Measurements from ENCODE around the gene PAPPA.

The PAPPA gene

GRCh38 chr9:116223926-116224325 lies 70.3 kb downstream of the PAPPA start:
- no peaks in the 10 kb centered on the region for H4K20me1 ChIP-seq (ENCODE audit: insufficient read depth, low read length, poor library complexity, severe bottlenecking)
- no peaks in the 10 kb centered on the region; the same call in 1 of the 2 replicates for H3K9me3 ChIP-seq (ENCODE audit: insufficient read depth, low read depth, low read length)
- H3K9me2 ChIP-seq (replicated peaks; ENCODE audit: low read depth, low read length): no peaks in the 10 kb centered on the region
- no peak overlapping the region for H3K4me2 ChIP-seq (ENCODE audit: low read depth, low read length, poor library complexity, severe bottlenecking)
- H3K36me3 ChIP-seq (ENCODE audit: insufficient read depth, low read length): no peaks in the 10 kb centered on the region
- H3K4me3 ChIP-seq (ENCODE audit: low read length, poor library complexity, severe bottlenecking): no peak overlapping the region
- no peak overlapping the region for H2AFZ ChIP-seq (ENCODE audit: low read length)
- no peaks in the 10 kb centered on the region for H3K4me1 ChIP-seq (ENCODE audit: insufficient read depth, low read length, poor library complexity, severe bottlenecking)
- TF ChIP-seq EZH2phosphoT487 (IDR thresholded peaks at IDR 0.05; ENCODE audit: borderline replicate concordance) (no peak), CTCF (conservative IDR thresholded peaks at IDR 0.05; ENCODE audit: low read length) (no peak)
- no peaks in the 10 kb centered on the region for H3K27me3 ChIP-seq (ENCODE audit: insufficient read depth, low read length, poor library complexity, severe bottlenecking)
- H3F3A ChIP-seq (ENCODE audit: low read depth): no peaks in the 10 kb centered on the region
- H3K79me2 ChIP-seq (ENCODE audit: insufficient read depth, low read length): no peaks in the 10 kb centered on the region
- H3K9ac ChIP-seq (ENCODE audit: low read depth, low read length, poor library complexity, severe bottlenecking): no peak overlapping the region

DNA sequence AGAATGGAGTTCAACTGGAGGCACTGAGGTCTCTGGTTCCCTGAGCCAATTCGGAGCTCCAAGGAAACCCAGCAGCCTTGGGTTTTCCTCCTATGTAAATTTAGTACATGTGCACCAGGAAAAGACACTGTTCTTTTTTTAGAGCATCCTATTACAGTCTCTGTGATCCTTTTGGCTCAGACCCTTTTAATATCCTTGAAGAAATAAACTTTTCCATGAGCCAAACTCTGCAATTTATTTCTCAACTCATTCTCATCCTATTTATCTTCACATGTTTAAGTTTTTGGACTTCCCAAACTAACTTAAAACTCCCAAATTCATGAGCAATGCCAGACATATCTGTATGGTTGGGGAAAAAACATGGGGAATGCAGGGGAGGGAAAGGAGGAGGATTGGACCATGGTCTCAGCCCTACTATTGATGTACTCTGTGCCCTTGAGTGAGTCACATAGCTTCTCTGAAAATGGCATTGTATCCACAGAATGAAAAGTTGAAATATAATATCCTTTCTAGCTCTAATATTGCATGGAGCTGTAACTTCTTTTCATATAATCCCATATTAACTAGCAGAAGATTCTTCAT lies 76.6 kb downstream of the PAPPA start:
- Histone ChIP-seq H3K9ac (ENCODE audit: low read depth, low read length, poor library complexity, severe bottlenecking) (no peak overlapping the region), H3K4me2 (ENCODE audit: low read depth, low read length, poor library complexity, severe bottlenecking) (no peak overlapping the region), H3F3A (ENCODE audit: low read depth) (no peaks in the 10 kb centered on the region), H3K36me3 (ENCODE audit: insufficient read depth, low read length) (no peaks in the 10 kb centered on the region), H3K9me3 (ENCODE audit: insufficient read depth, low read depth, low read length) (no peaks in the 10 kb centered on the region), H2AFZ (ENCODE audit: low read length) (no peak overlapping the region), H3K79me2 (ENCODE audit: insufficient read depth, low read length) (no peaks in the 10 kb centered on the region), H4K20me1 (ENCODE audit: insufficient read depth, low read length, poor library complexity, severe bottlenecking) (no peaks in the 10 kb centered on the region), H3K9me2 (replicated peaks; ENCODE audit: low read depth, low read length) (no peaks in the 10 kb centered on the region), H3K27me3 (ENCODE audit: insufficient read depth, low read length, poor library complexity, severe bottlenecking) (no peaks in the 10 kb centered on the region), H3K4me3 (ENCODE audit: low read length, poor library complexity, severe bottlenecking) (no peak overlapping the region), H3K4me1 (ENCODE audit: insufficient read depth, low read length, poor library complexity, severe bottlenecking) (no peaks in the 10 kb centered on the region)
- no peak for TF ChIP-seq CTCF (conservative IDR thresholded peaks at IDR 0.05; ENCODE audit: low read length)
- TF ChIP-seq EZH2phosphoT487 (IDR thresholded peaks at IDR 0.05; ENCODE audit: borderline replicate concordance): no peak

DNA sequence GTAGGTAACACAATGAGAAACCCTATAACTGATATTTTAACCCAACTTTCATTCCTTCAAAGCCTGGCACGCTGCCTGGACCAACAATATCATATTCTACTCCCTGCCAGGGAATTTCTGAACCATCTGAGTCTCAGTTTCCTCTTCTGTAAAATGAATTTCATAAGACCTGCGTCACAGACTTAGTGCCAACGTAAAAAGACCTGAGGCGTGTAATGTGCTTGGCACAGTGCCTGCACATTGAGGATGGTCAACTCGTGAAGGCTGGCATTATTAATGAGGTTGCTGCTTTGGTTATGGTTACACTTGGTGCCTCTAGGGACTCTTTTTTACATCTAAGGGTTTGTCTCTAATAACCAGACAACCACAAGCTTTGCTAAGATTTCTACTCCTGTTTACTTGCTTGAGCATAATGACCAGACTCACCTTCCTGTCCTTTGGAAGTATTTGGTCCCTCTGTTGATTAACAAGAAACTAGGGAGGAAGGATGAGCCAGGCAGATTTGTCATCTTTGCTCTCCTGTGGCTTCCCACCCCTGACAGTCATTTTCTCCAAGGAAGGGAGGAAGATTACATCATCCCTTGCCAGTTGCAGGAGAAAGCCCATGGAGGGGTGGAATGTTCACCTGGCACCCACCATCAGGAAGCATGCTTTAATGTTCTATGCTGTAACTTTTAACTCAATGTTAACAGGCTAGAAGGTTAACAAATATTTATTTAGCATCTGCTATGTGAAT lies 79.0 kb downstream of the PAPPA start:
- no peaks in the 10 kb centered on the region for H3K9me3 ChIP-seq (ENCODE audit: insufficient read depth, low read depth, low read length)
- H3F3A ChIP-seq (ENCODE audit: low read depth): no peaks in the 10 kb centered on the region
- H3K27me3 ChIP-seq (ENCODE audit: insufficient read depth, low read length, poor library complexity, severe bottlenecking): no peaks in the 10 kb centered on the region
- no peak overlapping the region for H3K4me2 ChIP-seq (ENCODE audit: low read depth, low read length, poor library complexity, severe bottlenecking)
- no peaks in the 10 kb centered on the region for H3K4me1 ChIP-seq (ENCODE audit: insufficient read depth, low read length, poor library complexity, severe bottlenecking)
- H3K36me3 ChIP-seq (ENCODE audit: insufficient read depth, low read length): no peaks in the 10 kb centered on the region
- TF ChIP-seq CTCF (conservative IDR thresholded peaks at IDR 0.05; ENCODE audit: low read length): no peak
- TF ChIP-seq EZH2phosphoT487 (IDR thresholded peaks at IDR 0.05; ENCODE audit: borderline replicate concordance): no peak
- H3K4me3 ChIP-seq (ENCODE audit: low read length, poor library complexity, severe bottlenecking): no peak overlapping the region
- H3K9me2 ChIP-seq (replicated peaks; ENCODE audit: low read depth, low read length): no peaks in the 10 kb centered on the region
- no peaks in the 10 kb centered on the region for H4K20me1 ChIP-seq (ENCODE audit: insufficient read depth, low read length, poor library complexity, severe bottlenecking)
- no peak overlapping the region for H3K9ac ChIP-seq (ENCODE audit: low read depth, low read length, poor library complexity, severe bottlenecking)
- no peak overlapping the region for H2AFZ ChIP-seq (ENCODE audit: low read length)
- no peaks in the 10 kb centered on the region for H3K79me2 ChIP-seq (ENCODE audit: insufficient read depth, low read length)
